NCI-H1092 treated with DMSO at 0.1 percent for 48 hours (cell line): ENCODE measurements around the gene RTP5.

Source experiments
- DNase-seq: peaks from one replicate; lab custom pipeline; 2025; lab: John Stamatoyannopoulos, UW

RTP5 gene

DNA sequence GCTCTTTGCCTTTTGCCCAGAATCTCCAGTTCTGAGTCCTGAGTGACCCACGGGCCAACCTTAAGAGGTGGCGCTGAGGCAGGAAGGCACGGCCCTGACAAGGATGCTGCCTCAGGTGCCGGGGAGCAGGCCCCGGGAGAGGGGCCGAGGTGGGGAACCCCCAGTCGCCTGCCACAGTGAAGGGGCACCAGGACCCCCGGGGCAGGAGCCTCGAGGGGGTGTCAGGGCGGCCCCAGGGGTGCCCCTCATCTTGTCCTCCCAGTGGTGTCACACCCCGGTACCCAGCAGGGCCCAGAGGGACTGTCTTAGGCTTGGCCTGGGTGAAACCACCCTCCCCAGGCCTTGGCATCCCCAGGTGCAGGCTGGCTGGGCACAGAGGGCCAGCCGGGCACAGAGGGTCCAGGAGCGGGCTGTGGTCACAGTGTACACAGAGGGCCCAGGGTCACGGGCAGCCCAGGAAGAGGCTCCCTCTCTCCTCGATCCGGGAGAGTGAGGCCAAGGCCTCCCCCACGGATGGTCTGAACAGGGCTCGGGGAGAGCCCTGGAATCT lies 11.9 kb upstream of the RTP5 start:
- no peak for DNase-seq

DNA sequence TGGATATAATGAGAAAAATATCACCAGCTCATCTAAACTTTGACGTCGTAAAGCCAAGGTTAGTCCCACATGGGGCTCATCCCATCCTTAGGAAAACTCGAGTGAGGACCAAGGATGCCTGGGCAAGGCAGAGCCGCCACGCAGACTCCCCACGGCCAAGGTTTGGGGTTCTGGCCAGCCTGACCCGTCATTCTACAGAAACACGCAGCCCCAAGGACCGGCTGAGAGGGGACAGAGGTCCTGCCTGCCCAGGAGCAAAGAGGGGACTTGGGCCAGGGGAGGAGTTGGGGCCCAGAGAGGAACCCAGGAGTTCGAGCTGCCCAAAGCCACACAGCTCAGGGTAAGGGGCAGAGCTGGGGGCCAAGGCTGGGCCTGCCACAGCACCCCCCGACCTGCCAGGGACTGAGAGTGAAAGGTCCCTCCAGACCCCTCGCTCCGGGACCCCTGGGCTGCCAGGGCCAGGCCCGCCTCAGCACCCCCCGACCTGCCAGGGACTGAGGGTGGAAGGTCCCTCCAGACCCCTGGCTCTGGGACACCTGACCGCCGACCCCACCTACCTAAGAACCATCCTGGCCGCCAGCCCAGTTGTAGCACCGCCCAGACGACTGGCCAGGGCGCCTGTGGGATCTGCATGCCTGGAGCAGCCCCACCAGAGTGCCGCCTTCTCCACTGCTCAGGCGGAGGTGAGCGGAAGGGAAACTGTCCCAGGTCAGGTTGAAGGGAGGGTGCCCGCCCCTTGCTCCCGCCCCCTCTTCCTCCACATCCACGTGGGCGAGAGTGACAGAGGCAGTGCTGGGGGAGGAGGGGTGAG lies 11.1 kb upstream of the RTP5 start, which contains the start of gene PDCD1:
Gene PDCD1 (minus strand): TSS at position 689 of the 811 bp plus-strand sequence. CDS start 56 bp downstream, at position 633.
- DNase-seq: no peak

- DNase-seq: no peak
Observed at GRCh38 chr2:241859017-241859435, 10.5 kb upstream of the RTP5 start.

- no peak for DNase-seq
Observed at GRCh38 chr2:241859436-241860183, 9.9 kb upstream of the RTP5 start.

GRCh38 chr2:241860184-241861078 lies 9.1 kb upstream of the RTP5 start:
- DNase-seq: no peak

DNA sequence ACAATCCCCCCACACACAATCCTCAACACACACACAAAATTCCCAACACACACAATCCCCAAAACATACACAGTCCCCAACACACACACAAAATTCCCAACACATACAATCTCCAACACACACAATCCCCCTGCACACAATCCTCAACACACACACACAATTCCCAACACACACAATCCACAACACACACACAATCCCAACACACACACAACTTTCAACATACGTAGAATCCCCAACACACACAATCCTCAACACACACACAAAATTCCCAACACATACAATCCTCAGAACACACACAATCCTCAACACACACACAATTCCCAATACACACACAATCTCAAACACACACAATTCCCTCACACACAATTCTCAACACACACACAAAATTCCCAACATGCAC lies 8.3 kb upstream of the RTP5 start:
- no peak for DNase-seq

DNA sequence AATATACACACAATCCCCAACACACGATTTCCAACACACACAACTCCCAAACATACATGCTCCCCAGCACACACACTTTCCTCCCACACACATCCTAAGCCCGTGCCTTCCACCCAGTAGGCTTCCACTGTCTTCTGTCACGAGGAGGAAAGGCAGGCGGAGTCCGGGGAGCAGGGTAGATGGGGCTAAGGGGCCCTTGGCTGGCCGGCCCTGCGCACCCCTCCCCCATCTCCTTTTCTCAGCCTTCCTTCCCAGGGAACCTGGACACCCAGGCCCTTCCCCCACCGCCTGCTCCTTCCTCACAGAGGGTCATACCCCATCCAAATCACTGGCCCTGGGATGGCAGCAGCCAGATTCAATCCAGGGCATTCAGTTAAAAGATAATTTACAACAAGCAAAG lies 7.4 kb upstream of the RTP5 start:
- DNase-seq: no peak

GRCh38 chr2:241862775-241863535 lies 6.6 kb upstream of the RTP5 start:
- no peak for DNase-seq

DNA sequence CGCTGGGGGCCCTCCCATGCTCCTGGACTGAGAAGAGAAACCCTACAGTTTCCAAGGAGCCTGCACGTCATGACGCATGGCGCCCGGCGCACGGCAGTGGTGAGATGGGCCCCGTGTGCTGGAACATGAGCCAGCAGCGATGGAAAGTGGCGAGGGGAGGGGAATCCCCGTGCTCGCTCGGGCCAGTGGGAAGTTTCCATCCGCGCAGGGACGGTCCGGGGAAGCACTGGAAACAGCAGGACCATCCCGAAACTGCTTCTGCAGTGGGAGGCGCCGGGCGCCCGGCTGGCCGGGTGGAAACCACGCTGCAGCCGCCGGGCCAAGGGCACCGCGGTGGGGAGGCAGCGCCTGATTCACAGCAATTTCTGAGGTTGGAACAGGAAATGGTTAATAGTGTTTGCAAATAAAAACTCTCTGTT lies 6.0 kb upstream of the RTP5 start:
- DNase-seq: no peak

- DNase-seq: no peak
Observed at GRCh38 chr2:241864168-241864849, 5.2 kb upstream of the RTP5 start.

DNA sequence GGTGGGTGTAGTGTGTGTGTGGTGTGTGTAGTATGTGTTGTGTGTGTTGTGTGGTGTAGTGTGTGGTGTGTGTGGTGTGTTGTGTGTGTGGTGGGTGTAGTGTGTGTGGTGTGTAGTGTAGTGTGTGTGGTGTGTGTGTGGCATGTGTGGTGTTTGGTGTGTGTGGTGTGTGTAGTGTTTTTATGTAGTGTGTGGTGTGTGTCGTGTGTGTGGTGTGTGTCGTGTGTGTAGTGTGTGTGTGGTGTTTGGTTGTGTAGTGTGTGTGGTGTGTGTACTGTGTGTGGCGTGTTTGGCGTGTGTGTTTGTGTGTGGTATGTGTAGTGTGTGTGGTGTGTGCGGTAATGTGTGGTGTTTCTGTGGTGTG lies 4.7 kb upstream of the RTP5 start:
- no peak for DNase-seq

DNA sequence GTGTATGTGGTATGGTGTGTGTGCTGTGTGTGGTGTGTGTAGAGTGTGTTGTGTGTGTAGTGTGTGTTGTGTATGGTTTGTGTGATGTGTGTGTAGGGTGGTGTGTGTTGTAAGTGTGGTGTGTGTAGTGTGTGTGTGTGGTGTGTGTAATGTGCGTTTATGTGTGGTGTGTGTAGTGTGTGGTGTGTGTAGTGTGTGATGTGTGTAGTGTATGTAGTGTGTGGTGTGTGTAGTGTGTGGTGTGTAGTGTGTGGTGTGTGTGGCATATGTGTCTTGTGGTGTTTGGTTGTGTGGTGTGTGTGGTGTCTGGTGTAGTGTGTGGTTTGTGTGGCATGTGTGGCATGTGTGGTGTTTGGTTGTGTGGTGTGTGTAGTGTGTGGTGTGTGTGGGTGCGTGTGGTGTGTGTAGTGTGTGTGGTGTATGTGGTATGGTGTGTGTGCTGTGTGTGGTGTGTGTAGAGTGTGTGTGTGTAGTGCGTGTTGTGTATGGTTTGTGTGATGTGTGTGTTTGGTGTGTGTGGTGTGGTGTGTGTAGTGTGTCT lies 4.0 kb upstream of the RTP5 start:
- DNase-seq: no peak

GRCh38 chr2:241865957-241866789 lies 3.4 kb upstream of the RTP5 start:
- no peak for DNase-seq

DNA sequence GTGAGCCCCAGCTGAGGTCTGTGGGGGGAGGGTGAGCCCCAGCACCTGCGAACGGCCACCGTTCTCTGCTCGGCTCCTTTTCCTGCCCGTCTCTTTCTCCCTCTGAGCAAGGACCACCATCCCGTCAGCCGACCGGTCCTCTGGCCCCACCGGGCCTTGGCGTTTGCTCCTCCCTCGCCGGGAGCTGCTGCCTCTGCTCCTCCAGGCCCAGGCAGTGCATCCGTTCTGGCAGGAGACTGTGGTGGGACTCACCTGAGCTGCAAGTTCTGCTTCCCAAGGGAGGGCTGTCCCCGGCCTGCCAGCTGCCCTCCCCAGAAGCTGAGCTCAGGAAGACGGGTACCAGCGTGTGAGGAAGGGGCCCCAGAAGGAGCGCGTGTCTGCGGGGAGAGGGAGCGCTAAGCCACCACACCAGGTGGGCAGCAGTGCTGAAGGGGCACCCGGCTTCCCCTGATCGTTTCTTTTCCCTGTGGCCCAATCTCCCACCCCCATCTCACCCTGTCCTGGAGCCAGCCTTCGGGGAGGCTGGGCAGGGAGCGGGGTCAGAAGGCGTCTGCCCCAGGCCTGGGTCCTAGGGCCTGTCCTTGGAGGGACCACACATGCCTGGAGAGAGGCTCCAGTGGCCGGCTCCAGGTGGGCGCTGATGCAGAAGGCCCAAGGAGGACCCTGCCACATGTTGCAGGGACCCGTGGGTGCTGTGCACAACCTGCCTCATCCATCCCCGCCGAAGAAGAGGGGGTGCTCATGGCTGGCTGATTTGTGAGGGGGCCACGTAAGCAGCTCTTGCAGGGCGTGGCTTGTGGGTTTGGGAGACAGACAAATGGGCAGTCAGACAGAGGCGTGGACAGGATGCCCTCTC lies 2.5 kb upstream of the RTP5 start:
- DNase-seq: no peak

DNA sequence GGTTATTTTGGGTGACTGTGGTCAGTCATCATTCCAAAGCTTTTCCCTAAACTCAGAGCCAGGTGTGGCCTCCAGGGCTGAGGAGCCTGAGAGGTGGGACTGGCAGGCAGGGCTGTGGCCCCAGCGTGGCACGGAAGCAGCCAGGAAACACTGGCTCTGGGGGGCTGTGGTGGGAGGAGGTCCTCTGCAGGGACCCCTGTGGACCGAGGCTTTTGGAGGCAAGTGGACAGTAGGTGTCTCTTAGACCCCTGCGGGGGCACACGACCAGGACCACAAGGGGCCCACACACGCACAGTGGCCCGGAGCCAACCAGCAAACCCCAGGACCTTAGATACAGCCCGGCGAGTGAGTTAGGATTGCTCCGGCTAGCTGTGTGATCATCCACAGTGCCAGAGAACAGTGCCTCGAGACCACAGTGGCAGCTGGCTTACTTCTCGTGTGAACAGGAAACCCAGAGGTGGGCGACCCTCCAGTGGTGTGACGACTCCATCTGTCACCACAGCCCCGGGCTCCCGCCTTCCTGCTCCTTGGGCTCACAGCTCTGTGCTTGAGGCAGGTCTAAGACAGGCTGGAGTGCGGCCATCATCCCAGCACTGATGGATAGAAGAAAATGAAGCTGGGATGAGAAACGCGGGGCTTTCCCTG lies 1.6 kb upstream of the RTP5 start:
- no peak for DNase-seq

DNA sequence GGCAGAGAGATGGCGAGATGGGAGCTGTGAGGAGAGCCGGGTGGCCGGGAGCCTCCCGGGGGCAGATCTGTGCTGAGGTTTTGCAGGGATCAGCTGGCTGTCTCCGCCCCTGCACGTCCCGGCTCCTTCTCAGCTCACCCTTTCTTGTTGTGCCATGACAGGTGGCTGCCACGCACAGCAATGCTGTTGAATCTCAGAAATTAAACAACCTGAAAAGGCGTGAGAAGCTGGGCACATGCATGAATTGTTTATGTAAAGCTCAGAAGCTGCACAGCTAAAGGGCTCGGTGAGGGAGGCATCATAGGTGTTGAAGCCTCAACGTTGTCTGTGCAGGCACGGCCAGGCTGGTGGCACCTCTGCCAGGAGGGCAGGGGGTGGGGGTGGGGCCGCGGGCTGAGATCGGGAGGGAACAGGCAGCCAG lies 858 bp upstream of the RTP5 start:
- DNase-seq: no peak

DNA sequence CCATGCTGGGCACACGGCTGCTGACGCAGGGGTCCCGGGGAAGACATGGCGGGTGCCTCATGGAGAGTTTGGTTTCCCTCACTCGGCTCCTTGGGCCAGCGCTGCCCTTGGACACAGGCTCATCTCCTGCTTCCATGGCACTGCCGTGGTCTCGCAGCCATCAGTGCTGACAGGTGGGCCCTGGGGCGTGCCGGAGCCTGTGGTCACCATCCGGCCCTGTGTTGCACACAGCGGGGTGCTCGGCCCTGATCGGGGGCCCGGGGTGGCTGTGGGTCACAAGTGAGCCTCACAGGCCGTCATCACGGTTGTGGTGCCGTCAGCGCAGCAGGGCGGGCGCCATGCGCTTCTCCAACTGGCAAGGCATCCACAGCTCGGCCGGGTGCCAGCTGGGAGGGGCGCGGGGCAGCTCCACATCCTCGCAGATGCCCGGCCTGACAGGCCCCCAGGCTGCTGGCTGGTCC lies 582 bp downstream of the RTP5 start:
- peak; percentile 16 for DNase-seq
